Activated T-cell treated with anti-CD3 and anti-CD28 coated beads for 1 hour (primary cell): ENCODE measurements around the gene CDX1.

ENCODE experiments used
- DNase-seq: peaks from one replicate; pipeline ENCODE4 v3.0.0-alpha.2; 2020; ENCODE audit warnings: low read depth

The CDX1 gene

GRCh38 chr5:150163547-150164059, 3.0 kb upstream of the CDX1 start:
- no peak for DNase-seq

DNA sequence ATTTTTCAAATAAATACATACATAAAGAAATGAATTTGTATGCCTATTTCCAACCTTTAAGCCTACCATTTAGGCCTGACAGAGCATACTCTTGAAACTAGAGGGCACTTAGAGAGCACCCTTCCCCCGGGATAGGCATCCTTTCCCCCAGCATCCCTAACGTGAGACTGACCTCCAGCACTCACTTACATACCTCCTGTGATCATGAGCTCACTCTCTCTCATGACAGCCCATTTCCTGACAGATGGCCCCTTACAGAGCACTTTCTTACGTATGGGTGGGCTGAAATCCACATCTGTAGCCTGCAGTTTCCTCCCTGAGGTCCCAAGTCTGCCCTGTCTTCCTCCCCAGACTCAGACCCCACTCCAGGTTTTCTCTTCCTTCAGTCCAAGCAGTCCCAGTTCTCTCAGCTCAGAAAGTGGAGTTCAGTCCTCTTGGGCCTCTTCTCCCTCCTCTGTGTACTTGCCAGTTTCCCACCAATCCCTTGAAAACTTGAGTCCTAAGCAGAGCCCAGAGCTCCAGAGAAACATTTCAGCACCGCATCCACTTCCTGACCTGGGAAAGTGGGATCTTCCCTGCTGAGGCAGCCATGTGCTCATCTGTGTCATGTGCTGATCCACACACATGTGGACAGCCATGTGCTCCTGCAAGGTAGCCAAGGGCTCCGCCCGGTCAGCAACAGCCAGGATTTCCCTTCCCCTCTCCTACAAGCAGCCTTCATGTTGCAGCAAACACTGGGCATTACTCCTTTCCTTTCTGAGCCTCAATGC, 2.2 kb upstream of the CDX1 start:
- DNase-seq = no peak

- DNase-seq = no peak
Observed at GRCh38 chr5:150166037-150166649, 435 bp upstream of the CDX1 start.

- DNase-seq = no peak
Observed at GRCh38 chr5:150167512-150167850, 903 bp downstream of the CDX1 start.

GRCh38 chr5:150167908-150168307, 1.3 kb downstream of the CDX1 start:
- DNase-seq = no peak

GRCh38 chr5:150168864-150169263, 2.3 kb downstream of the CDX1 start:
- no peak for DNase-seq

- DNase-seq = no peak
Observed at GRCh38 chr5:150172145-150172544, 5.6 kb downstream of the CDX1 start.

GRCh38 chr5:150172556-150172955, 6.0 kb downstream of the CDX1 start:
- no peak for DNase-seq

DNA sequence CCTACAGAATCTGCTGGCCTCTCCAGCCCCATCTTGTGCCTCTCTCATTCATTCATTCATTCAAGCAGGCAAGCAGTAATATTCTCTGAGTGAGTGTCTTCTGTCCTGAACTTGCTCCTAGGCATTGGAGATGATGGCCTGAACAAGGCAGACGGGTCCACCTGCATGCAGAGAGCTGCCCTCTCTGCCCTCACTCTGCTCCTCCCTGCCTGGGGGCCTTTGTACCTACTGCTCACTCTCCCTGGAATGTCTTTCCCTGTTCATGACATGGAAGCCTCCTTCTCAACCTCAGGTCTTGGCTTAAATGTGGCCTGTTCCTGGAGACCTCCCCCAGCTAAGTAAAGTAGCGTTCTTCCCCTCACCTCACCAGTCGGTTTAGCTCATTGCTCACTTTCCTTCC, 6.6 kb downstream of the CDX1 start:
- DNase-seq = no peak

DNA sequence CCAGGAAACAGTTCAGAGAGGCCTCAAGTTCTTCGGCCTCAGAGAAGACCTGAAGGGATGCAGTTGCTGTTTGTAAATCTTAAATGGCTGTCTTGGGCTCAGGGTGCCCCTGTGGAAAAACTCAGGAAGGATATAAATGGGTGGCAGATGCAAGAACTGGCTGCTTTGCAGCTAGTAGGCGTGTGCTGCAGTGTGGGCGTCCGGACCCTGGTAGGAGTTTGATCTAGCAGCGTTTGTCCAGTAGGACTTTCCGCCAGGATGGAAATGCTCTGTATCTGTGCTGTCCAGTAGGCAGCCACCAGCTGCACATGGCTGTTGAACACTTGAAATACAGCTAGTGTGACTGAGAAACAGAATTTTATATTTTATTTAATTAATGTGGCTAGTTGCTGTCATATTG, 7.7 kb downstream of the CDX1 start:
- DNase-seq = no peak

DNA sequence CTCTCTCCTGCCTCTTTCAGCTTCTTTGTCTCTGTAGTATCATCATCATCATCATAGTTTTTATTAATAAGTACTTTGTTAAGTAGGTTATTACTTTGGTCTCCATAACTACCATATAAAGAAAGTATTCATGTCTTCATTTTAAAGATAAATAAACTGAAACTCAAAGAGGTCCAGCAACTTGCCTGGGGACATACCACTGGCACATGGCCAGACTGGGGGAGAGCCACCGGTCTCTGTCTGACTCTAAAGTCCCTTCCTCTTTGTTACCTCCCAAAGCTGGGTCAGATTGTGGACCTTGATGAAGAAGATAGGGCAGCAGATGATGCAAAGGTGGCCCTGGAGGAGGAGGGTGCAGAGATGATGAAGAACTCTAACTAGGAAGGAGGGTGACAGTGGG, 8.5 kb downstream of the CDX1 start:
- no peak for DNase-seq

DNA sequence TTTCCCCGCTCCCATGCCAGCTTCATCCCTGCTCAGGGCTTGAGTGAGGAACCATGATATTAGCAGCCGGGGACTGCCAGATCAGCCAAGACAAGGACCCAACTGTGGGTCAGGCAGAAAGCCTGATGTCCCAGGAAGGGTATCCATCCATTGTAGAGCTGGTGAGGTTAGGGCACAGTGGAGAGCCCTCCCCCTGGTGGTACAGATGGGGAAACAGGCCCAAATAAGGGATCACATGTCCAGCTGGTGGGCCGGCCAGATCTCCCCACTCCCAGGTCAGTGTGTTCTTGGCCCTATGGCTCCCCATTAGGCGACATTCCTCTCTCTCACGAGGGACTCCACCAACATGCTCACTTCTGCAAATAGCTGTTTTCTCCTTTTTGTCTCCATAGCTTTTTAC, 9.0 kb downstream of the CDX1 start:
- DNase-seq = no peak

GRCh38 chr5:150176745-150177477, 10.3 kb downstream of the CDX1 start:
- no peak for DNase-seq

GRCh38 chr5:150177721-150178120, 11.1 kb downstream of the CDX1 start:
- DNase-seq = no peak

DNA sequence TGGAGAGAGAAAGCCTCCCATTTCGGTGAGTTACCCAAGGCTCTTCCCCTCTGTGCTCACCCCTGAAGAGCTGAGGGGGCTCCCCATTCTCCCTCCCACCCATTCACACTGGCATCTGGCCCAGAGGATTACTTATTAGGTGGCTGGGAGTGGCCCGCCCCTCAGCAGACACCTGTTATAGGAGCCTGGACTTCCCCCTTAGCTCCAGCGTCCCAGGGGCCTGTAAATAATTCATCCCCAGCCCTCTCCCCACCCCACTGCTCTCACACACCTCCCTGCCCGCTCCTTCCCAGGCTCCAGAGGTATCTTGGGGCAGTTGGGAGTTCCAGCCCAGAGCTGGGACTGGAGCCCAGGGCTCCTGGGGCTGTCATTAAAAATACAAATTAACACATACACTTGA, 11.7 kb downstream of the CDX1 start:
- DNase-seq = no peak

DNA sequence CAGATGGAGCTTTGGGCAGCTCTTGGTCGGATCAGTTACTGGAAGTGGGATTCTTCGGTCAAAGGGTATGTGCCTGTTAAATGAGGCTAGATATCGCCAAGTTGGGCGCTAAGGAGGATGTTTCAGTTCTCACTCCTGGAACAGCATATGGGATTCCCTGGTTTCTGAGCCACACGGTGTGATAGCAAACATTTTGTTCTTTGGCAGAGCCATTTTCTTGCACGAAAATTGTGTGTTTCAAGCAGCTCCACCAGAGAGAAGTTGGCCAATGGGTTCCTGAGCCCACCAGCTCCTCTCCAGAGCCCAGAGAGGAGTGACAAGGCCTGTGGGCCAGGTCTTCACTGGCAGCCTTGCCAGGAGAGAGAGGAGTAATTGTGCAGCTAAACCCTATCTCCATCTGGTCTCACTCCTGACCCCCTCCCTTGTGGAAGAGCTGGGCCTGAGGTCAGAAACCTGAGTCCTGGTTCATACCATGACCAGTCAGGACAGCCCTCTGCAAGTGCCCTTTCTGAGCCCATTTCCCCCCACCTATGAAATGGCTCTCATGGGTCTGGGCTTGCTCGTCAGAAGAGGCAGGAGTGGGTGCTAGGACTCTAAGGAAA, 12.5 kb downstream of the CDX1 start:
- DNase-seq = no peak

- DNase-seq = no peak
Observed at GRCh38 chr5:150180241-150181026, 13.9 kb downstream of the CDX1 start.

DNA sequence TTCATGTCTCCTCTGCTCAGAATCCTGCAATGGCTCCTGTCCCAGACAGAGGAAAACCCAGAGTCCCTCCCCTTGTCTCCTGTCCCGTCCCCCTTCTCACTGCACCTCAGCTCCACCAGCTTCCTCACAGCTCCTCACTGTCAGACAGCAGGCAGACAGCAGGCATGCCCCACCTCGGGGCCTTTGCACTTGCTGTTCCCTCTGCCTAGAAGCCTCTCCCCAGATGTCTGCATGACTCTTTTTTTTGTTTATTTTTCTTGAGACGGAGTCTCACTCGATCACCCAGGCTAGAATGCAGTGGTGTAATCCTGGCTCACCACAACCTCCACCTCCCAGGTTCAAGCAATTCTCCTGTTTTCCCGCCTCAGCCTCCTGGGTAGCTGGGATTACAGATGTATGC, 14.4 kb downstream of the CDX1 start:
- no peak for DNase-seq

DNA sequence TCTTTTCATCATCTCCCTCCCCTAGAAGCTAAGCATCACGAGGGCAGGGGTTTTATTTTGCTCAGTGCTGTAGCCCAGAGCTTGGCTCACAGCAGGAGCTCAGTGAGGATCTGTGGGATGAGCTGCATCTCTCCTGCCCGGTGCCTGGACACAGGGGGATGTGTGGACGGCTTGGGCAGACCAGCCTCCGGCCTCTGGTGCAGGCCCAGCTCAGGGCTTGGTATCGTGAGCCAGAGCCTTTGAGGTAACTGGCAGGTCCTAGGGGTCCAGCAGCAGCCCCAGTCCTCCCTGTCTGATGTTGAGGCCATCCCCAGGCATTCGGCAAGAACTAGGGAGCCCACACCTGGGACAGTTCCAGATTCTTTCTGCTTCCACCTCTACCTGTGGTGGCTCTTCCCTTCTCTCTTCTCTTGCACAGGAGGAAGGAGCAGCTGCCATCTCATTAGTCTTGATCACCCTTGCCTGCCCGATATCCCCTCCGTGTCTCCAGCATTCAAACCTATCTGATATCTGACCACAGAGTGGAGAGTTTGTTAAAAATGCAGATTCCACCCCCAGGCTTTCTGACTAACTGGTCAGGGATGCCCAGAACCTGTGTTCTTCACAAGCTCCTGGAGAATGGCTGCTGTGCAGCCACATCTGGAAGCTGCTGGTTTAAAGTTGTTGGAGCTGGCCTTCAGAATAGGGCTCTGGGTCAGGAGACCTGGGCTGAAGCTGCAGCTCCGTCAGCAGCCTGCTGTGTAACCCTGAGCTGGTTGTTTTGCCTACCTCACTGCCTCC, 15.4 kb downstream of the CDX1 start:
- no peak for DNase-seq

DNA sequence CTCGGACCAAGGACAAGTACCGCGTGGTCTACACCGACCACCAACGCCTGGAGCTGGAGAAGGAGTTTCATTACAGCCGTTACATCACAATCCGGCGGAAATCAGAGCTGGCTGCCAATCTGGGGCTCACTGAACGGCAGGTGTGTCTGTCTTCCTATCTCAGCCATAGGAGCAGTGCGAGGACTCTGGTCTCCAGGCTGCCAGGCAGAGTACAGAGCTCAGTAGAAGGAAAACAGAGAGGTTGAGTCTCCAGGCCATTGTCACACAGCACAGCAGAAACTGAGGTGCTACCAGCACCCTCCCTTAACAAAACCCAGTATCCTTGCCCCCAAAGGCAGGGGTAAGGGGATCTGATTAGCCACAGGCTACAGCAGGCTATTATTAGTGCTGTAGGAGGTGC, 16.2 kb downstream of the CDX1 start:
- no peak for DNase-seq

DNA sequence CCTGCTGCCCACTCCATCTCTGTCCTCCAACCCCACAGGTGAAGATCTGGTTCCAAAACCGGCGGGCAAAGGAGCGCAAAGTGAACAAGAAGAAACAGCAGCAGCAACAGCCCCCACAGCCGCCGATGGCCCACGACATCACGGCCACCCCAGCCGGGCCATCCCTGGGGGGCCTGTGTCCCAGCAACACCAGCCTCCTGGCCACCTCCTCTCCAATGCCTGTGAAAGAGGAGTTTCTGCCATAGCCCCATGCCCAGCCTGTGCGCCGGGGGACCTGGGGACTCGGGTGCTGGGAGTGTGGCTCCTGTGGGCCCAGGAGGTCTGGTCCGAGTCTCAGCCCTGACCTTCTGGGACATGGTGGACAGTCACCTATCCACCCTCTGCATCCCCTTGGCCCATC, 16.9 kb downstream of the CDX1 start:
- DNase-seq = no peak
